Activated CD8-positive, alpha-beta memory T cell treated with anti-CD3 and anti-CD28 coated beads for 36 hours (primary cell): Measurements from ENCODE around the gene B3GLCT. TPM values are rescaled to one million over a fixed set of nuclear protein-coding genes. Genes with fewer than 3 reads are reported as not detected.
"Not testable (repeated sequence)": the region's sequence is repeated elsewhere in the genome, so short reads cannot be mapped to it uniquely, and the experiment has no call there.

Experiments
- CTCF ChIA-PET: fragments of 350-600 bp; sonication (Branson Sonifier 250); formaldehyde crosslinking; loops from one replicate; lab custom pipeline; 2021; ENCODE audit warnings: antibody characterized with exemption; lab: Charles Lee
- POLR2A ChIA-PET: fragments of 350-600 bp; sonication (Branson Sonifier 250); formaldehyde crosslinking; loops from one replicate; lab custom pipeline; 2021; ENCODE audit warnings: antibody characterized with exemption; lab: Charles Lee
- total RNA-seq, 2 experiments: library from RNA; stranded (reverse); gene quantifications; one replicate each; pipeline ENCODE4 v1.2.3, GENCODE V29; 2021

B3GLCT gene
- total RNA-seq, 2 experiments from 2014 or later = 4.5 to 5.1 TPM

- CTCF ChIA-PET = no interaction called here
- POLR2A ChIA-PET = no interaction called here
These were observed 14.0 kb downstream of the B3GLCT start for GRCh38 chr13:31213651-31214289.

- ChIA-PET CTCF (no interaction called here), POLR2A (no interaction called here)
These were observed 14.7 kb downstream of the B3GLCT start for GRCh38 chr13:31214435-31214834.

- CTCF ChIA-PET, POLR2A ChIA-PET: not testable (repeated sequence)
These were observed 17.1 kb downstream of the B3GLCT start for GRCh38 chr13:31216916-31217315.

- ChIA-PET CTCF (no interaction called here), POLR2A (no interaction called here)
These were observed 20.3 kb downstream of the B3GLCT start for GRCh38 chr13:31219909-31220598.

- POLR2A ChIA-PET = no interaction called here
- CTCF ChIA-PET = no interaction called here
These were observed 21.3 kb downstream of the B3GLCT start for GRCh38 chr13:31221057-31221456.

- POLR2A ChIA-PET = no interaction called here
These were observed 23.4 kb downstream of the B3GLCT start for GRCh38 chr13:31223215-31223614.

GRCh38 chr13:31223640-31224039 is 23.9 kb downstream of the B3GLCT start:
- CTCF ChIA-PET = no interaction called here
- POLR2A ChIA-PET = no interaction called here

More at GRCh38 chr13:31223215-31223614, 23.4 kb downstream of the B3GLCT start:
- CTCF ChIA-PET = no interaction called here

- POLR2A ChIA-PET = no interaction called here
These were observed 24.4 kb downstream of the B3GLCT start for GRCh38 chr13:31224174-31224669.

GRCh38 chr13:31224963-31225559 is 25.3 kb downstream of the B3GLCT start:
- CTCF ChIA-PET = interaction anchor here (0.8 kb wide), 1 partner anchor 12 kb away, joined by 3 read pairs; no protein-coding TSS in a partner anchor

More at GRCh38 chr13:31224174-31224669, 24.4 kb downstream of the B3GLCT start:
- CTCF ChIA-PET = no interaction called here

GRCh38 chr13:31225998-31226675 is 26.4 kb downstream of the B3GLCT start:
- CTCF ChIA-PET = no interaction called here

More at GRCh38 chr13:31224963-31225559, 25.3 kb downstream of the B3GLCT start:
- POLR2A ChIA-PET = no interaction called here

GRCh38 chr13:31227063-31227462 is 27.3 kb downstream of the B3GLCT start:
- CTCF ChIA-PET = no interaction called here
- POLR2A ChIA-PET = no interaction called here

More at GRCh38 chr13:31225998-31226675, 26.4 kb downstream of the B3GLCT start:
- POLR2A ChIA-PET = no interaction called here

GRCh38 chr13:31227870-31228269 is 28.1 kb downstream of the B3GLCT start:
- ChIA-PET CTCF (no interaction called here), POLR2A (no interaction called here)

- CTCF ChIA-PET = no interaction called here
These were observed 35.0 kb downstream of the B3GLCT start for GRCh38 chr13:31234729-31235128.

GRCh38 chr13:31236211-31236786 is 36.5 kb downstream of the B3GLCT start:
- ChIA-PET POLR2A (no interaction called here), CTCF (interaction anchor here (0.6 to 2.7 kb wide), 6 partner anchors 9 to 193 kb away, joined by 3 to 16 read pairs (median 3); no protein-coding TSS in a partner anchor)

More at GRCh38 chr13:31234729-31235128, 35.0 kb downstream of the B3GLCT start:
- POLR2A ChIA-PET = interaction anchor here (0.7 kb wide), 1 partner anchor 9 kb away, joined by 3 read pairs; no protein-coding TSS in a partner anchor

GRCh38 chr13:31240921-31241320 is 41.1 kb downstream of the B3GLCT start:
- CTCF ChIA-PET = interaction anchor here (1.0 kb wide), 1 partner anchor 184 kb away, joined by 3 read pairs; no protein-coding TSS in a partner anchor

GRCh38 chr13:31242367-31242766 is 42.6 kb downstream of the B3GLCT start:
- ChIA-PET POLR2A (no interaction called here), CTCF (no interaction called here)

More at GRCh38 chr13:31240921-31241320, 41.1 kb downstream of the B3GLCT start:
- POLR2A ChIA-PET = no interaction called here

GRCh38 chr13:31242916-31243315 is 43.1 kb downstream of the B3GLCT start:
- POLR2A ChIA-PET = no interaction called here
- CTCF ChIA-PET = no interaction called here

- ChIA-PET POLR2A (interaction anchor here (0.6 kb wide), 1 partner anchor 28 kb away, joined by 6 read pairs; no protein-coding TSS in a partner anchor), CTCF (interaction anchor here (1.0 kb wide), 1 partner anchor 9 kb away, joined by 3 read pairs; no protein-coding TSS in a partner anchor)
These were observed 46.0 kb downstream of the B3GLCT start for GRCh38 chr13:31245598-31246373.
